ENCODE data around the gene VRK1. TPM values are rescaled to one million over a fixed set of nuclear protein-coding genes. Genes with fewer than 3 reads are reported as not detected.

The VRK1 gene
- total and polyA plus RNA-seq, 2 donors (not counting 1 experiment from before 2014, with no cell fraction given), result 10.3 to 28.2 TPM

DNA sequence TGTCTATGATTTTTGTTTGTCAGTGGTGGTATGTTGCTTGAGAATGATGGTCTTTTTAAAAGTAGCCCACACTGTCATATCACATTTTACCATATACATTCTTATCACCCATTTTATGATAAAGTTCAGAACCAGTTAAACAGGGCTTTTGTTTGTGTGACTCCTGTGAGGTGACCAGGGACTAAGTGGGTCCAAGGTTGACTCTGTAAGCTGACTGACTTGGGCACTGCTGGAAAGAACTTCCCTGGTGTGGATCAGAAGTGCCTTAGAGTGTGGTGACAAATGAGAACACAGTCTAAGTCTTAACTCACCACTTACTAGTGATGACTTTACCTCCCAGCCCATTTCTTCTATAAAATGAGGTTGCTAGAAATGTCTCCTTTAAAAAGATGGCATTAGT is 52.6 kb downstream of the VRK1 start:
- Mint-ChIP-seq H3K27ac (no peak overlapping the region), H3K27me3 (no peaks in the 10 kb centered on the region), H3K9me3 (ENCODE audit: insufficient read depth) (no peaks in the 10 kb centered on the region), H3K4me3 (no peak overlapping the region), H3K4me1 (peaks cover 4% of the 10 kb centered on the region)
- intact Hi-C loops (cut with micrococcal nuclease), result no loop called here
- Histone ChIP-seq H3K36me3 (replicated peaks in 1 of 2; ENCODE audit: control extremely low read depth in 1 of 2, control insufficient read depth in 1 of 2, extremely low read depth in 1 of 2, insufficient read depth in 2 of 2, low read length in 1 of 2) (peaks cover 0 to 37% of the 10 kb centered on the region in 2 experiments), H3K9me3 (ENCODE audit: control extremely low read depth in 1 of 3, control insufficient read depth in 2 of 3, insufficient read depth in 1 of 3, low read length in 2 of 3) (no peaks in the 10 kb centered on the region), H3K27me3 (replicated peaks in 1 of 4; ENCODE audit: control extremely low read depth in 1 of 4, control insufficient read depth in 3 of 4, insufficient read depth in 4 of 4, low read length in 3 of 4) (no peaks in the 10 kb centered on the region), H3K4me2 (replicated peaks; ENCODE audit: low read depth, low read length, poor library complexity, severe bottlenecking) (no peak overlapping the region), H3K79me2 (ENCODE audit: control insufficient read depth, insufficient read depth, low read length) (no peaks in the 10 kb centered on the region), H3K4me1 (ENCODE audit: control insufficient read depth in 2 of 2, insufficient read depth in 2 of 2, low read length in 2 of 2) (no peaks in the 10 kb centered on the region), H4K20me1 (ENCODE audit: control insufficient read depth, insufficient read depth, low read length, poor library complexity, severe bottlenecking) (no peaks in the 10 kb centered on the region), H3K27ac (ENCODE audit: low read length in 2 of 2) (no peak overlapping the region), H3K9ac (ENCODE audit: low read length) (no peak overlapping the region), H2AFZ (ENCODE audit: insufficient read depth, low read depth, low read length, poor library complexity, severe bottlenecking) (no peak overlapping the region), H3K4me3 (ENCODE audit: control extremely low read depth in 1 of 5, extremely low read depth in 1 of 5, insufficient read depth in 1 of 5, low read depth in 2 of 5, low read length in 4 of 5) (no peak overlapping the region)
- no peak for TF ChIP-seq EZH2 (IDR thresholded peaks at IDR 0.05; ENCODE audit: borderline replicate concordance, insufficient read depth, low read depth, low read length, poor library complexity, severe bottlenecking)
- TF ChIP-seq, protein P1, sequence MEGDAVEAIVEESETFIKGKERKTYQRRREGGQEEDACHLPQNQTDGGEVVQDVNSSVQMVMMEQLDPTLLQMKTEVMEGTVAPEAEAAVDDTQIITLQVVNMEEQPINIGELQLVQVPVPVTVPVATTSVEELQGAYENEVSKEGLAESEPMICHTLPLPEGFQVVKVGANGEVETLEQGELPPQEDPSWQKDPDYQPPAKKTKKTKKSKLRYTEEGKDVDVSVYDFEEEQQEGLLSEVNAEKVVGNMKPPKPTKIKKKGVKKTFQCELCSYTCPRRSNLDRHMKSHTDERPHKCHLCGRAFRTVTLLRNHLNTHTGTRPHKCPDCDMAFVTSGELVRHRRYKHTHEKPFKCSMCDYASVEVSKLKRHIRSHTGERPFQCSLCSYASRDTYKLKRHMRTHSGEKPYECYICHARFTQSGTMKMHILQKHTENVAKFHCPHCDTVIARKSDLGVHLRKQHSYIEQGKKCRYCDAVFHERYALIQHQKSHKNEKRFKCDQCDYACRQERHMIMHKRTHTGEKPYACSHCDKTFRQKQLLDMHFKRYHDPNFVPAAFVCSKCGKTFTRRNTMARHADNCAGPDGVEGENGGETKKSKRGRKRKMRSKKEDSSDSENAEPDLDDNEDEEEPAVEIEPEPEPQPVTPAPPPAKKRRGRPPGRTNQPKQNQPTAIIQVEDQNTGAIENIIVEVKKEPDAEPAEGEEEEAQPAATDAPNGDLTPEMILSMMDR (IDR thresholded peaks at IDR 0.05), result no peak
- no peak for ATAC-seq (ENCODE audit: low read depth)
- CTCF ChIA-PET, result no interaction called here
- POLR2A ChIA-PET, result no interaction called here
- DNase-seq, result no peak

GRCh38 chr14:96851694-96852381 is 54.7 kb downstream of the VRK1 start:
- Histone ChIP-seq H3K4me2 (replicated peaks; ENCODE audit: low read depth, low read length, poor library complexity, severe bottlenecking) (no peak overlapping the region), H4K20me1 (ENCODE audit: control insufficient read depth, insufficient read depth, low read length, poor library complexity, severe bottlenecking) (no peaks in the 10 kb centered on the region), H3K9me3 (ENCODE audit: control extremely low read depth in 1 of 3, control insufficient read depth in 2 of 3, insufficient read depth in 1 of 3, low read length in 2 of 3) (no peaks in the 10 kb centered on the region), H3K36me3 (replicated peaks in 1 of 2; ENCODE audit: control extremely low read depth in 1 of 2, control insufficient read depth in 1 of 2, extremely low read depth in 1 of 2, insufficient read depth in 2 of 2, low read length in 1 of 2) (peaks cover 0 to 40% of the 10 kb centered on the region in 2 experiments), H3K79me2 (ENCODE audit: control insufficient read depth, insufficient read depth, low read length) (no peaks in the 10 kb centered on the region), H3K9ac (ENCODE audit: low read length) (no peak overlapping the region), H3K27me3 (replicated peaks in 1 of 4; ENCODE audit: control extremely low read depth in 1 of 4, control insufficient read depth in 3 of 4, insufficient read depth in 4 of 4, low read length in 3 of 4) (no peaks in the 10 kb centered on the region), H3K4me1 (ENCODE audit: control insufficient read depth in 2 of 2, insufficient read depth in 2 of 2, low read length in 2 of 2) (no peaks in the 10 kb centered on the region), H2AFZ (ENCODE audit: insufficient read depth, low read depth, low read length, poor library complexity, severe bottlenecking) (no peak overlapping the region), H3K4me3 (ENCODE audit: control extremely low read depth in 1 of 5, extremely low read depth in 1 of 5, insufficient read depth in 1 of 5, low read depth in 2 of 5, low read length in 4 of 5) (no peak overlapping the region), H3K27ac (ENCODE audit: low read length in 2 of 2) (no peak overlapping the region)
- Mint-ChIP-seq H3K4me1 (peaks cover 2% of the 10 kb centered on the region), H3K9me3 (ENCODE audit: insufficient read depth) (no peaks in the 10 kb centered on the region), H3K27me3 (no peaks in the 10 kb centered on the region), H3K27ac (no peak overlapping the region), H3K4me3 (no peak overlapping the region)
- no peak for ATAC-seq (ENCODE audit: low read depth)
- ChIA-PET CTCF (interaction anchor here (1.1 to 2.8 kb wide), 6 partner anchors 8 to 285 kb away, joined by 3 to 12 read pairs (median 4); partner anchors contain the start of gene VRK1), POLR2A (interaction anchor here (0.6 kb wide), 1 partner anchor 45 kb away, joined by 4 read pairs; no protein-coding TSS in a partner anchor)
- 100% methylated on average over 1 of the region's 4 CpGs for WGBS (ENCODE audit: insufficient coverage)
- DNase-seq, result no peak
- TF ChIP-seq, protein P1 (IDR thresholded peaks at IDR 0.05), result no peak
- no peak for TF ChIP-seq EZH2 (IDR thresholded peaks at IDR 0.05; ENCODE audit: borderline replicate concordance, insufficient read depth, low read depth, low read length, poor library complexity, severe bottlenecking)
- intact Hi-C loops (cut with micrococcal nuclease), result no loop called here
